ENCODE results near the gene SCAMP3.

DNA sequence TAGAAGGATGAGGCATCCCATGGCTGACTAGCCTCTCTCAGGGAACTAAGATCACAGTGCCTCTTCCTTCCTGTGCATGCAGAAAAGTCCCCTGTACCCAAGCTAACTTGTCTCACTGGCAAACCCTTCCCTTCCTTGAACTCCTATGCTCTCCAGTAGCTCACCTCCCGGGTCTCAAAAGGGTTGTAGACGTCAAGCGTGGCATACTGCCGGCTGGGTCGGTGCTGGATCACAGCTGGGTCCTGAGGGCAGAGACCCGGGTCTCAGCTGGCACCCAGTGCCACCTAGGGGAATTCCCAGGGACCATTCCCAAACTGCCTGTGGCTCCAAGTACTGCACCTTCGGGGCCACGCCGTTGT is 688 bp downstream of the SCAMP3 start:
- TF ChIP-seq, protein P1, sequence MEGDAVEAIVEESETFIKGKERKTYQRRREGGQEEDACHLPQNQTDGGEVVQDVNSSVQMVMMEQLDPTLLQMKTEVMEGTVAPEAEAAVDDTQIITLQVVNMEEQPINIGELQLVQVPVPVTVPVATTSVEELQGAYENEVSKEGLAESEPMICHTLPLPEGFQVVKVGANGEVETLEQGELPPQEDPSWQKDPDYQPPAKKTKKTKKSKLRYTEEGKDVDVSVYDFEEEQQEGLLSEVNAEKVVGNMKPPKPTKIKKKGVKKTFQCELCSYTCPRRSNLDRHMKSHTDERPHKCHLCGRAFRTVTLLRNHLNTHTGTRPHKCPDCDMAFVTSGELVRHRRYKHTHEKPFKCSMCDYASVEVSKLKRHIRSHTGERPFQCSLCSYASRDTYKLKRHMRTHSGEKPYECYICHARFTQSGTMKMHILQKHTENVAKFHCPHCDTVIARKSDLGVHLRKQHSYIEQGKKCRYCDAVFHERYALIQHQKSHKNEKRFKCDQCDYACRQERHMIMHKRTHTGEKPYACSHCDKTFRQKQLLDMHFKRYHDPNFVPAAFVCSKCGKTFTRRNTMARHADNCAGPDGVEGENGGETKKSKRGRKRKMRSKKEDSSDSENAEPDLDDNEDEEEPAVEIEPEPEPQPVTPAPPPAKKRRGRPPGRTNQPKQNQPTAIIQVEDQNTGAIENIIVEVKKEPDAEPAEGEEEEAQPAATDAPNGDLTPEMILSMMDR (IDR thresholded peaks at IDR 0.05): peak in 2 of 7 experiments; percentile 9 to 14
- no peak for TF ChIP-seq POLR2A (IDR thresholded peaks at IDR 0.05)

All from body of pancreas (tissue), 4 donors.